H1 (cell line): ENCODE measurements around the gene RBM34. TPM values are rescaled to one million over a fixed set of nuclear protein-coding genes. Genes with fewer than 3 reads are reported as not detected.
"Not testable (repeated sequence)": the region's sequence is repeated elsewhere in the genome, so short reads cannot be mapped to it uniquely, and the experiment has no call there.

ENCODE experiments used
- CTCF ChIA-PET: fragments of 300-600 bp; sonication (Branson Sonifier 250); formaldehyde crosslinking; loops from one replicate; lab custom pipeline; 2021; ENCODE audit not compliant: partially characterized antibody; lab: Charles Lee
- POLR2A ChIA-PET: fragments of 300-600 bp; sonication (Branson Sonifier 250); formaldehyde crosslinking; loops from one replicate; lab custom pipeline; 2021; ENCODE audit warnings: inconsistent platforms; ENCODE audit not compliant: partially characterized antibody; lab: Charles Lee
- DNase-seq, 2 experiments: peaks; one replicate each; pipeline versions ENCODE4 v3.0.0 to v3.0.0-alpha.2; 2010 to 2022; ENCODE audit warnings: low spot score in 2 of 2, low read depth in 1 of 2, mixed read lengths in 1 of 2
- FAIRE-seq: peaks from 2 replicates; lab custom pipeline; 2011; peaks lifted over from hg19 to GRCh38; lab: Jason Lieb, UNC
- H2AFZ ChIP-seq: 2 replicates; pipeline ENCODE4 v1.8.1; 2012; ENCODE audit warnings: low read length, inconsistent platforms
- H2AK5ac ChIP-seq: 2 replicates; pipeline ENCODE4 v1.6.1; 2013; ENCODE audit warnings: low read depth, low read length
- H2BK120ac ChIP-seq: replicated peaks from 2 replicates; pipeline ENCODE3; 2013; ENCODE audit warnings: low read depth, low read length, inconsistent platforms
- H2BK12ac ChIP-seq: 2 replicates; pipeline ENCODE4 v1.6.1; 2013; ENCODE audit warnings: low read depth, low read length
- H2BK15ac ChIP-seq: 2 replicates; pipeline ENCODE4 v1.6.1; 2013; ENCODE audit warnings: low read length
- H2BK20ac ChIP-seq: 2 replicates; pipeline ENCODE4 v1.6.1; 2013; ENCODE audit warnings: low read length
- H2BK5ac ChIP-seq: 2 replicates; pipeline ENCODE4 v1.6.1; 2013; ENCODE audit warnings: low read depth, low read length
- H3K14ac ChIP-seq: 2 replicates; pipeline ENCODE4 v1.6.1; 2013; ENCODE audit warnings: inconsistent platforms; ENCODE audit not compliant: insufficient read length
- H3K18ac ChIP-seq: 2 replicates; pipeline ENCODE4 v1.6.1; 2013; ENCODE audit warnings: low read length; ENCODE audit errors: extremely low read depth
- H3K23ac ChIP-seq: 2 replicates; pipeline ENCODE4 v1.6.1; 2013; ENCODE audit warnings: inconsistent platforms; ENCODE audit not compliant: insufficient read length
- H3K23me2 ChIP-seq: 2 replicates; pipeline ENCODE4 v1.6.1; 2013; ENCODE audit warnings: low read depth, low read length
- H3K27ac ChIP-seq: 2 replicates; pipeline ENCODE4 v1.6.1; 2011; ENCODE audit warnings: low read depth, low read length, inconsistent platforms
- H3K27me3 ChIP-seq, 4 experiments: replicated peaks in 1 of 4; 1 replicate in 1 of 4; 2 replicates in 3 of 4; pipeline versions ENCODE4 v1.6.1 to v1.8.1; 2011 to 2013; ENCODE audit warnings: low read length in 3 of 4, mild to moderate bottlenecking in 3 of 4, inconsistent platforms in 2 of 4, mixed read lengths in 2 of 4, moderate library complexity in 1 of 4; ENCODE audit not compliant: control insufficient read depth in 3 of 4, insufficient read depth in 3 of 4; ENCODE audit errors: extremely low read depth in 1 of 4
- H3K36me3 ChIP-seq, 4 experiments: 2 replicates each; pipeline versions ENCODE4 v1.6.1 to v1.8.1; 2011 to 2013; ENCODE audit warnings: mild to moderate bottlenecking in 4 of 4, low read length in 3 of 4, moderate library complexity in 2 of 4, control low read depth in 1 of 4, inconsistent platforms in 1 of 4; ENCODE audit not compliant: insufficient read depth in 4 of 4, control insufficient read depth in 2 of 4
- H3K4ac ChIP-seq: replicated peaks from 2 replicates; pipeline ENCODE3; 2013; ENCODE audit warnings: low read length, low read depth, mixed read lengths, inconsistent platforms; ENCODE audit not compliant: insufficient read length
- H3K4me1 ChIP-seq, 4 experiments: replicated peaks in 1 of 4; 1 replicate in 1 of 4; 2 replicates in 3 of 4; pipeline versions ENCODE4 v1.6.1 to v1.8.1; 2011 to 2013; ENCODE audit warnings: low read length in 3 of 4, inconsistent platforms in 2 of 4, mixed read lengths in 1 of 4; ENCODE audit not compliant: insufficient read depth in 4 of 4, control insufficient read depth in 3 of 4
- H3K4me2 ChIP-seq, 2 experiments: 2 replicates each; pipeline versions ENCODE4 v1.6.1 to v1.8.1; 2011 to 2013; ENCODE audit warnings: low read depth in 2 of 2, low read length in 2 of 2, control low read depth in 1 of 2, inconsistent platforms in 1 of 2, mild to moderate bottlenecking in 1 of 2; ENCODE audit not compliant: insufficient read depth in 1 of 2
- H3K4me3 ChIP-seq, 4 experiments: fragments of 200-600, 300-600 bp in 1 of 4; sonication (generic), shearing (Covaris generic), sonication (Bioruptor Twin) in 1 of 4; 2 replicates each; pipeline versions ENCODE4 v1.5.1 to v1.8.1; 2011 to 2016; ENCODE audit warnings: low read length in 4 of 4, low read depth in 3 of 4, control low read depth in 2 of 4, inconsistent platforms in 2 of 4, mild to moderate bottlenecking in 2 of 4, mixed read lengths in 1 of 4, moderate library complexity in 1 of 4; ENCODE audit not compliant: insufficient read depth in 2 of 4; ENCODE audit errors: extremely low read depth in 1 of 4
- H3K56ac ChIP-seq: replicated peaks from 2 replicates; pipeline ENCODE3; 2013; ENCODE audit warnings: low read depth, mild to moderate bottlenecking, mixed read lengths, low read length, inconsistent platforms; ENCODE audit not compliant: insufficient read length
- H3K79me1 ChIP-seq: 2 replicates; pipeline ENCODE4 v1.6.1; 2013; ENCODE audit warnings: low read depth, low read length, control low read depth
- H3K79me2 ChIP-seq, 2 experiments: 2 replicates each; pipeline versions ENCODE4 v1.6.1 to v1.8.1; 2012 to 2013; ENCODE audit warnings: low read length in 2 of 2, mild to moderate bottlenecking in 2 of 2, inconsistent platforms in 1 of 2; ENCODE audit not compliant: insufficient read depth in 2 of 2, control insufficient read depth in 1 of 2
- H3K9ac ChIP-seq, 4 experiments: replicated peaks in 1 of 4; 1 replicate in 1 of 4; 2 replicates in 3 of 4; pipeline versions ENCODE4 v1.6.1 to v1.8.1; 2011 to 2013; ENCODE audit warnings: low read depth in 3 of 4, low read length in 3 of 4, control low read depth in 2 of 4, mild to moderate bottlenecking in 2 of 4, moderate library complexity in 2 of 4, inconsistent platforms in 1 of 4; ENCODE audit errors: extremely low read depth in 1 of 4
- H3K9me3 ChIP-seq, 2 experiments: 2 replicates each; pipeline versions ENCODE4 v1.6.1 to v1.8.1; 2012 to 2013; ENCODE audit warnings: mild to moderate bottlenecking in 2 of 2, moderate library complexity in 2 of 2, control low read depth in 1 of 2, inconsistent platforms in 1 of 2, low read depth in 1 of 2, low read length in 1 of 2, mixed read lengths in 1 of 2; ENCODE audit not compliant: insufficient read depth in 2 of 2
- H4K20me1 ChIP-seq, 2 experiments: replicated peaks in 1 of 2; 2 replicates each; pipeline versions ENCODE3 to v1.8.1; 2011 to 2013; ENCODE audit warnings: inconsistent platforms in 2 of 2, low read length in 2 of 2, mild to moderate bottlenecking in 1 of 2; ENCODE audit not compliant: insufficient read depth in 2 of 2, control insufficient read depth in 1 of 2
- H4K5ac ChIP-seq: 2 replicates; pipeline ENCODE4 v1.6.1; 2013; ENCODE audit warnings: low read length, low read depth, mixed read lengths, inconsistent platforms; ENCODE audit not compliant: insufficient read length
- H4K8ac ChIP-seq: 2 replicates; pipeline ENCODE4 v1.8.0; 2013; ENCODE audit warnings: mild to moderate bottlenecking, moderate library complexity, low read length, inconsistent platforms; ENCODE audit not compliant: insufficient read depth; ENCODE audit errors: extremely low read depth
- H4K91ac ChIP-seq: replicated peaks from 2 replicates; pipeline ENCODE3; 2013; ENCODE audit warnings: low read length, mixed read lengths, inconsistent platforms; ENCODE audit not compliant: insufficient read length
- WGBS, 2 experiments: shearing (Covaris generic) in 1 of 2; methylation state at CpG; one replicate each; pipeline versions ENCODE4 v1.1.6 to v1.1.7; 2013 to 2015; ENCODE audit warnings: low lambda C conversion rate in 2 of 2, mixed read lengths in 2 of 2, inconsistent platforms in 1 of 2, low coverage in 1 of 2, missing lambda C conversion rate in 1 of 2; ENCODE audit not compliant: insufficient replicate concordance in 2 of 2, insufficient coverage in 1 of 2, insufficient read length in 1 of 2; ENCODE audit errors: extremely low coverage in 1 of 2, missing lambda C conversion rate in 1 of 2; 5-methylcytosine and 5-hydroxymethylcytosine counted together
- microRNA-seq, 2 experiments: library from miRNA; unstranded; fragments of <30 nt; microRNA quantifications; one replicate each; pipeline versions ENCODE4 to v1.2.0, GENCODE V29; 2016 to 2020; ENCODE audit warnings: borderline microRNAs expressed in 2 of 2, borderline number of aligned reads in 2 of 2, borderline replicate concordance in 1 of 2
- polyA plus RNA-seq, 7 experiments: library from polyadenylated mRNA; depleted of rRNA in 3 of 7; stranded (reverse) in 5 of 7; unstranded in 2 of 7; fragments of >200 nt in 5 of 7; fragments of 200-250 nt in 2 of 7; gene quantifications; 1 replicate in 5 of 7; 2 replicates in 1 of 7; 4 replicates in 1 of 7; pipeline versions ENCODE4 v1.2.1 to v1.2.3, GENCODE V29; 2011 to 2013; ENCODE audit warnings: missing spikeins in 2 of 7, mixed read lengths in 2 of 7
- small RNA-seq: library from polyadenylated mRNA; stranded (forward); fragments of <200 nt; extraction: miRNeasy Mini kit (QIAGEN cat#:217004); gene quantifications from one replicate; pipeline ENCODE3, GENCODE V24; 2013; ENCODE audit not compliant: insufficient read depth
- total RNA-seq: library from RNA; stranded (reverse); fragmentation: NEBNext Ultra II Directional; extraction: Animal tissue kit (Norgen Biotek cat#: 25700); gene quantifications from 2 replicates; pipeline ENCODE4 v1.2.1, GENCODE V29; 2021

RBM34 gene
- total and polyA plus RNA-seq, 2 of the 8 experiments (the other 6 are each of a cell fraction or from before 2014, with no cell fraction given) = 18.8 to 108 TPM

- CTCF ChIA-PET = interaction anchor here (0.6 to 4.6 kb wide), 6 partner anchors 12 to 586 kb away, joined by 3 to 27 read pairs (median 4); no protein-coding TSS in a partner anchor
- H2BK120ac ChIP-seq, H3K56ac ChIP-seq, H3K4ac ChIP-seq, DNase-seq, H3K9me3 ChIP-seq, H3K36me3 ChIP-seq, H4K20me1 ChIP-seq, FAIRE-seq, H3K4me2 ChIP-seq, H2AFZ ChIP-seq, H3K18ac ChIP-seq, POLR2A ChIA-PET, H2BK5ac ChIP-seq, H3K9ac ChIP-seq, H3K79me1 ChIP-seq, H4K91ac ChIP-seq, H2BK15ac ChIP-seq, H3K4me3 ChIP-seq, H3K79me2 ChIP-seq, H3K23me2 ChIP-seq, H2AK5ac ChIP-seq, H2BK12ac ChIP-seq, H4K5ac ChIP-seq, H2BK20ac ChIP-seq, H3K14ac ChIP-seq, H3K27ac ChIP-seq, H3K27me3 ChIP-seq, H4K8ac ChIP-seq, H3K23ac ChIP-seq: not testable (repeated sequence)
- 94% methylated on average over 11 of the region's 12 CpGs; no CpG with 5 or more reads in 1 of the 2 experiments for WGBS, 2 experiments
- H3K4me1 ChIP-seq = peaks cover 6 to 17% (median 8%) of the 10 kb centered on the region in 4 experiments
These were observed 75.5 kb downstream of the RBM34 start for GRCh38 chr1:235085411-235086117.

Small RNA genes lying within 50 kb of the gene (microRNA-seq; reads per million reads assigned to microRNA genes)
- 0 to 0.23 reads per million in 2 experiments for gene MIR4753

Small RNA genes lying within 50 kb of the gene (small RNA-seq; reads per million reads assigned to genes)
- not detected for gene AL732292.1
- 1.0 reads per million for gene MIR4753
- 4.8 reads per million, percentile 60 among the genes with 10 or more reads in this experiment for gene SNORA14B

Other genes starting within 250 kb of the RBM34 start
- 151 and 168 TPM in 2 replicates for gene TOMM20, start 32.4 kb downstream of the RBM34 start, total RNA-seq
- gene TOMM20, start 32.4 kb downstream of the RBM34 start, polyA plus RNA-seq (2011; rRNA removed) = 47.7 and 71.4 TPM in 2 replicates
- 28.8 and 29.2 TPM in 2 replicates for gene ARID4B, start 166.9 kb upstream of the RBM34 start, total RNA-seq
- 3.3 and 5.1 TPM in 2 replicates for gene ARID4B, start 166.9 kb upstream of the RBM34 start, polyA plus RNA-seq (2011; rRNA removed)
- gene GGPS1, start 167.3 kb upstream of the RBM34 start, total RNA-seq = 40.4 and 43.6 TPM in 2 replicates
- gene GGPS1, start 167.3 kb upstream of the RBM34 start, polyA plus RNA-seq (2011; rRNA removed) = 10.9 and 20.9 TPM in 2 replicates
- 42.9 and 44.1 TPM in 2 replicates for gene TBCE, start 206.2 kb upstream of the RBM34 start, total RNA-seq
- 14.5 and 22.7 TPM in 2 replicates for gene TBCE, start 206.2 kb upstream of the RBM34 start, polyA plus RNA-seq (2011; rRNA removed)